ENCODE measurements around the gene GRIK3.
A peak's percentile ranks its signal among the peaks of the same experiment; 100 is the strongest.

GRIK3 gene

GRCh38 chr1:36846357-36846756, 188.0 kb downstream of the GRIK3 start:
- Mint-ChIP-seq H3K4me3 (no peak overlapping the region), H3K27ac (no peak overlapping the region), H3K4me1 (no peaks in the 10 kb centered on the region), H3K27me3 (peaks cover 13% of the 10 kb centered on the region), H3K9me3 (no peaks in the 10 kb centered on the region)
- DNase-seq (no peak), ATAC-seq (no peak)

- Mint-ChIP-seq H3K27me3 (peaks cover 11% of the 10 kb centered on the region), H3K4me3 (no peak overlapping the region), H3K27ac (no peak overlapping the region), H3K4me1 (no peaks in the 10 kb centered on the region), H3K9me3 (no peaks in the 10 kb centered on the region)
- no peak for ATAC-seq
- no peak for DNase-seq
Observed at GRCh38 chr1:36845802-36846201, 188.5 kb downstream of the GRIK3 start.

- Mint-ChIP-seq H3K9me3 (no peaks in the 10 kb centered on the region), H3K4me1 (no peaks in the 10 kb centered on the region), H3K27me3 (peaks cover 6% of the 10 kb centered on the region), H3K4me3 (no peak overlapping the region), H3K27ac (no peak overlapping the region)
- ATAC-seq, result no peak
- no peak for DNase-seq
Observed at GRCh38 chr1:36844917-36845316, 189.4 kb downstream of the GRIK3 start.

DNA sequence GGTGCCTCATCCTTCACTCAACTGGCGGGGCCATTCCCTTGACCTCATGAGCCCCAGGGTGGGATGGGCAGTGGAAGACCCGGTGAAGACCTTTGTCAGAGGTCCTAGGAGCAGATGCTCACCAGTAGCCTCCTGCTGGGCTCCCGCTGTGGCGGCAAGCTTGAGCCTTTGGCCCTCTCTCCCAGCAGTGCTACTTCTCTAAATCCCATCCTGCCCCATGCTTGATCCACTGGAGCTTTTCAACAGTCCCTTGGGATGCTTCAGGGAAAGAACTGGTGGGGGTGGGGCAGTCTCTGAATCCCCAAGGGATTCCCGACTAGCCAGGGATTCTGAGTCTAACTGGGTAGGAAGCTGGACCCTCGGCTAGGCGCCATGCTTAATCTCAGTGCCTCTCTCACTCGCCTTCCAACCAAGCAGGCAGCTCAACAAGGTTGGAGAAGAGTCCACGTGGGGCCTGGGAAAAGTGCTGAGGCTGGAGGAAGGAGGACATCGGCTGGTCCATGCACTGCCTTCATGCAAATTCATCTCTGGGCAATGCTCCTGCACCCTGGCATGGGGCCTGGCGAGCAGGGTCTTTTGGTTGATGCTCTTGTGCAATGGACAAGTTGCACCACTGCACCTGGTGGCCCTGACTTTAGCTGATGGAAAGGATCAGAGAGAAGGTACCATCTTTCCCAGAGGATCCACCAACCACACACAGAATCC, 190.3 kb downstream of the GRIK3 start:
- peaks cover 6% of the 10 kb centered on the region for H3K27me3 Mint-ChIP-seq
- H3K9me3 Mint-ChIP-seq, result no peaks in the 10 kb centered on the region
- ATAC-seq (no peak), DNase-seq (no peak)
- no peak overlapping the region for H3K27ac Mint-ChIP-seq
- no peak overlapping the region for H3K4me3 Mint-ChIP-seq
- no peaks in the 10 kb centered on the region for H3K4me1 Mint-ChIP-seq

- Mint-ChIP-seq H3K27ac (no peak overlapping the region), H3K4me1 (no peaks in the 10 kb centered on the region), H3K27me3 (peaks cover 6% of the 10 kb centered on the region), H3K4me3 (no peak overlapping the region), H3K9me3 (no peaks in the 10 kb centered on the region)
- ATAC-seq (no peak), DNase-seq (no peak)
Observed at GRCh38 chr1:36843027-36843426, 191.3 kb downstream of the GRIK3 start.

- DNase-seq, result no peak
- Mint-ChIP-seq H3K4me1 (no peaks in the 10 kb centered on the region), H3K27me3 (peaks cover 8% of the 10 kb centered on the region), H3K9me3 (no peaks in the 10 kb centered on the region), H3K27ac (no peak overlapping the region), H3K4me3 (no peak overlapping the region)
- no peak for ATAC-seq
Observed at GRCh38 chr1:36842448-36842847, 191.9 kb downstream of the GRIK3 start.

DNA sequence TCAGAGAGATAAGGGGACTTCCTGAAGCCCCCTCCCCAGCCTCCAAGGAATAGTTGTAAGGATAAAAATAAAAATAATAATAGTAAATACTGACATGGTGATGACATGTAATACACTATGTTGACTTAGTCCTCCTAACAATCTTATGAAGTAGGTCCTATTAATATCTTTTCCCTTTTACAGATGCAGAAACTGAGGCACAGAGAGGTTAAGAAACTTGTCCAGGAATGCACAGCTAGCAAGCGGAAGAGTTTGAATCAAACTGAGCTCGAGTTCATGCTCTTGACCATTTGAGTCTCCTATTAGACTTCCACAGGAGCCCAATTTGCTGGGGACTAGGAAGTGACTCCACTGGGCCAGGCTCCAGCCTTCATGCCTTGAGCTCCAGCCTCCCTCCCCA, 194.8 kb downstream of the GRIK3 start:
- Mint-ChIP-seq H3K4me3 (no peak overlapping the region), H3K27ac (no peak overlapping the region), H3K9me3 (no peaks in the 10 kb centered on the region), H3K27me3 (peaks cover 30% of the 10 kb centered on the region), H3K4me1 (no peaks in the 10 kb centered on the region)
- ATAC-seq (no peak), DNase-seq (no peak)

DNA sequence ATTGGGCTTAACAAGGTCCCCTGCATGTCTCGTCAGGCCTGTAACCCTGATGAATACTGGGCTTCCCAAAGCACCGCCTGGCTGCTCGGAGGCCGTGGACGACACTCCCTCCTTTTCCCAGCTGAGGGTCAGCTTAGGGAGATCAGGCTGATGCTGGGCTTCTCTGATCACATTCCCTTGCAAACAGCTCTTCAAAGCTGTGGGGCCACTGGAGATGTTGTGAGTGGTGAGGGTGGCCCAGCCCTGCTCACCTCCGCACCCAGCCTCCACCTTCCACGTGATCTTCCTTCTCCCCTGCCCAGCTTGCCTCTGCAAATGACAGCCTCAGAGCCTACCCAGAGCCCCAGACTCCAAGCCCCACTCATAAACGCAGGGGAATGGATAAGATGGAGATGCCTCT, 195.4 kb downstream of the GRIK3 start:
- ATAC-seq (no peak), DNase-seq (no peak)
- peaks cover 30% of the 10 kb centered on the region for H3K27me3 Mint-ChIP-seq
- H3K27ac Mint-ChIP-seq, result no peak overlapping the region
- no peak overlapping the region for H3K4me3 Mint-ChIP-seq
- H3K4me1 Mint-ChIP-seq, result no peaks in the 10 kb centered on the region
- H3K9me3 Mint-ChIP-seq, result no peaks in the 10 kb centered on the region

GRCh38 chr1:36836916-36837315, 197.4 kb downstream of the GRIK3 start:
- no peak for DNase-seq
- peaks cover 30% of the 10 kb centered on the region for H3K27me3 Mint-ChIP-seq
- H3K4me3 Mint-ChIP-seq, result no peak overlapping the region
- H3K4me1 Mint-ChIP-seq, result no peaks in the 10 kb centered on the region
- H3K27ac Mint-ChIP-seq, result peak overlapping the region in 1 of 2 donors; percentile 3
- H3K9me3 Mint-ChIP-seq, result no peaks in the 10 kb centered on the region
- no peak for ATAC-seq

GRCh38 chr1:36836196-36836883, 198.0 kb downstream of the GRIK3 start:
- ATAC-seq, result no peak
- no peak overlapping the region for H3K4me3 Mint-ChIP-seq
- peaks cover 26% of the 10 kb centered on the region for H3K27me3 Mint-ChIP-seq
- no peak overlapping the region for H3K27ac Mint-ChIP-seq
- DNase-seq, result no peak
- H3K9me3 Mint-ChIP-seq, result no peaks in the 10 kb centered on the region
- no peaks in the 10 kb centered on the region for H3K4me1 Mint-ChIP-seq

DNA sequence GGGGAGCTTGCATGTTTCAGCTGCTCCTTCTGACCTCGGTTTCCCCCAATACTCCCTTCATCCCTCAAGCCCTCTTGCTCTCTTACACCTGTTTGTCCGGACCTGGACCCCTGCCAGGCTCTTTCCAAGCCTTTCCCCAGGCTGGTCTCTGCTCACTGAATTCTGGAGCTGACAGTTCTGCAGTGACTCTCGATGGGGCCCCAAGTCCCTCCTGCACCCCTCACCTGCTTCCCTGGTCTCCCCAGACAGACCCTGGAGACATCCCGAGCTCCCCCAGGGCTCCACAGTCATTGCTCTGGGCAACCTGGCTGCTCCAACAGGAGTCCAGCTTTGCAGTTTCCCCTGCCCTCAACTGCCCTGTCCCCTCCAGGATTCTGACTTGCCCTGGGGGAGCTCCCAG, 198.6 kb downstream of the GRIK3 start:
- DNase-seq (no peak), ATAC-seq (no peak)
- H3K4me3 Mint-ChIP-seq, result no peak overlapping the region
- no peak overlapping the region for H3K27ac Mint-ChIP-seq
- no peaks in the 10 kb centered on the region for H3K4me1 Mint-ChIP-seq
- H3K27me3 Mint-ChIP-seq, result peaks cover 24% of the 10 kb centered on the region
- H3K9me3 Mint-ChIP-seq, result no peaks in the 10 kb centered on the region

- Mint-ChIP-seq H3K27ac (no peak overlapping the region), H3K27me3 (peaks cover 24% of the 10 kb centered on the region), H3K4me1 (no peaks in the 10 kb centered on the region), H3K9me3 (no peaks in the 10 kb centered on the region), H3K4me3 (no peak overlapping the region)
- no peak for ATAC-seq
- no peak for DNase-seq
Observed at GRCh38 chr1:36835017-36835695, 199.2 kb downstream of the GRIK3 start.

DNA sequence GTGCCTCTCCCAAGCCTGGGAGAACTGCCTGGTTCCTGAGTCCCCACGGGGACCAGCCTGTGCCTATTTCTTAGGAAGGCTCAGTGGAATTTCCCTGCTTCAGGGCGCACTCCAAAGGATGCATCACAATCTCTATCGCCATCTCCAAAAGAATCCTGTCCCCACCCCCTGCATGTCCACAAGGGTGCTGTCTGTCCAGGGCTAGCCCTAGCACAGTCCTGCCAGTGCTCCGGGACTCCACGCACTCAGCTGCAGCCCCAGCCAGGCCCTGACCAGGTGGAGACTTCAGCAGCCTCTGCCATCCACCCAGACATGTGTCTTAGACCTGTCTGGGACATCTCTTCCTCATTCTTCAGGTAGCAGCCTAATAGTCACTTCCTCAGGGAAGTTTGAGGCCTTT, 199.7 kb downstream of the GRIK3 start:
- no peaks in the 10 kb centered on the region for H3K4me1 Mint-ChIP-seq
- no peaks in the 10 kb centered on the region for H3K9me3 Mint-ChIP-seq
- H3K27ac Mint-ChIP-seq, result no peak overlapping the region
- ATAC-seq, result no peak
- no peak overlapping the region for H3K4me3 Mint-ChIP-seq
- peaks cover 24% of the 10 kb centered on the region for H3K27me3 Mint-ChIP-seq
- no peak for DNase-seq

DNA sequence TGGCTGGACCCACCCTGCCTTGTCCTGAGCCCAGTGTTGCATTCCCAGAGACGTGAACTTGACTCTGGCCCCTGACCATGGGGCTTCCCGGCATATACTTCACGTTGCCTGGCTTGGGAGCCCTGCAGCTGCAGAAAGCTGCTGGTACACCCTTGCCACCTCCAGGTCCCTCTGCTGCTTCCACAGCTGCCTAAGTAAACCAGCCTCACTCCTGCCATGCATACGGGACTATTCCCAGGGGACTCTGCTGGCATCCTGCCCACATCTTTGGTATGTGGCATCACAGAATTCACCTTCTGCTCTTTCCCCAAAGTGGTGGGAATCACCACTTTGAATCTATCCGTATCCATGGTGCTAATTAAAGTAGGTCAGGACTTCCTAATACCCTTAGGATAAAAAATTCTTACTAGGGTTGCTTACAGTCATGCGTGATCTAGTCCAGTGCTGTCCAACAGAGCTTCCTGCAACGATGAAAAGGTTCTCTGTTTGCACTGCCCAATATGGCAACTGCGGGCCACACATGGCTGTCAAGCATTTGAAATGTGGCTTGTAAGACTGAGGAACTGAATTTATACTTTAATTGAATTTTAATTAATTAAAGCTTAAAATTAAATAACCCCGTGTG, 203.0 kb downstream of the GRIK3 start:
- Mint-ChIP-seq H3K4me3 (no peak overlapping the region), H3K4me1 (no peaks in the 10 kb centered on the region), H3K27me3 (peaks cover 27% of the 10 kb centered on the region), H3K27ac (no peak overlapping the region), H3K9me3 (no peaks in the 10 kb centered on the region)
- ATAC-seq, result no peak
- no peak for DNase-seq

DNA sequence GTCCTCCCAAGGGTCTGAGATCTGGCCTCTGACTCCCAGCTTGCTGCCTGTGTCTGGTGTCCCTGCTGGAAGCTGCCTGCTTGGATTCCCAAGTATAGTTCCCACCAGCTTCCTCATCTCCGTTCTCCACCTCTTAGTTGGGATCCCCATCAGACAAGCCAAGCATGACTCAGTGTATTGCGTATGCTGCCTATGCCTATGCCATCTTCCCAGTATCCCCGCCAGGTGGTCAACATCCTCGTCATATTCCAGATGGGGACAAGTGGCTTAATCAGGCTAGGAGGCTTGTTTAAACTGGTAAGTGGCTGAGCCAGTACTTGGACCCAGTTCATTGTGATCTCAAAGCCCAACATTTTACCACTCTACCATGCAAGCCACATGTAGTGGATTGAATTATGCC, 204.4 kb downstream of the GRIK3 start:
- peaks cover 23% of the 10 kb centered on the region for H3K27me3 Mint-ChIP-seq
- ATAC-seq (no peak), DNase-seq (no peak)

GRCh38 chr1:36829066-36829465, 205.2 kb downstream of the GRIK3 start:
- no peak for ATAC-seq
- peaks cover 5% of the 10 kb centered on the region for H3K4me1 Mint-ChIP-seq
- no peak for DNase-seq
- no peaks in the 10 kb centered on the region for H3K9me3 Mint-ChIP-seq
- no peak overlapping the region for H3K4me3 Mint-ChIP-seq
- H3K27me3 Mint-ChIP-seq, result peaks cover 28% of the 10 kb centered on the region
- H3K27ac Mint-ChIP-seq, result no peak overlapping the region

More for the DNA sequence above, 204.4 kb downstream of the GRIK3 start:
- H3K9me3 Mint-ChIP-seq, result no peaks in the 10 kb centered on the region
- H3K27ac Mint-ChIP-seq, result no peak overlapping the region
- no peaks in the 10 kb centered on the region for H3K4me1 Mint-ChIP-seq
- no peak overlapping the region for H3K4me3 Mint-ChIP-seq
